NCI-H345 (cell line): ENCODE measurements around the gene MXI1.
"Not testable (repeated sequence)": the region's sequence is repeated elsewhere in the genome, so short reads cannot be mapped to it uniquely, and the experiment has no call there.

Source experiments
- DNase-seq: peaks from one replicate; lab custom pipeline; 2025; lab: John Stamatoyannopoulos, UW

Gene MXI1

GRCh38 chr10:110239892-110240291 is 32.5 kb downstream of the MXI1 start:
- no peak for DNase-seq

GRCh38 chr10:110241407-110241806 is 34.0 kb downstream of the MXI1 start:
- no peak for DNase-seq

- no peak for DNase-seq
These were observed 34.4 kb downstream of the MXI1 start for GRCh38 chr10:110241841-110242240.

- no peak for DNase-seq
These were observed 35.1 kb downstream of the MXI1 start for GRCh38 chr10:110242511-110242910.

GRCh38 chr10:110244550-110244949 is 37.1 kb downstream of the MXI1 start:
- no peak for DNase-seq

- DNase-seq, result not testable (repeated sequence)
These were observed 40.4 kb downstream of the MXI1 start for GRCh38 chr10:110247833-110248232.

GRCh38 chr10:110249489-110249888 is 42.1 kb downstream of the MXI1 start:
- not testable (repeated sequence) for DNase-seq

- DNase-seq, result not testable (repeated sequence)
These were observed 44.0 kb downstream of the MXI1 start for GRCh38 chr10:110251392-110251791.

- no peak for DNase-seq
These were observed 44.7 kb downstream of the MXI1 start for GRCh38 chr10:110252151-110252550.

GRCh38 chr10:110254467-110254866 is 47.1 kb downstream of the MXI1 start:
- DNase-seq, result no peak

- no peak for DNase-seq
These were observed 51.1 kb downstream of the MXI1 start for GRCh38 chr10:110258542-110258941.

GRCh38 chr10:110259317-110259716 is 51.9 kb downstream of the MXI1 start:
- DNase-seq, result no peak

GRCh38 chr10:110260746-110261477 is 53.5 kb downstream of the MXI1 start:
- no peak for DNase-seq

- DNase-seq, result no peak
These were observed 55.8 kb downstream of the MXI1 start for GRCh38 chr10:110263164-110263563.

GRCh38 chr10:110265573-110266193 is 58.3 kb downstream of the MXI1 start:
- no peak for DNase-seq

GRCh38 chr10:110267276-110267675 is 59.9 kb downstream of the MXI1 start:
- no peak for DNase-seq

GRCh38 chr10:110268442-110268841 is 61.0 kb downstream of the MXI1 start:
- no peak for DNase-seq

- DNase-seq, result no peak
These were observed 61.6 kb downstream of the MXI1 start for GRCh38 chr10:110268971-110269370.

- no peak for DNase-seq
These were observed 62.2 kb downstream of the MXI1 start for GRCh38 chr10:110269374-110270318.

- not testable (repeated sequence) for DNase-seq
These were observed 65.6 kb downstream of the MXI1 start for GRCh38 chr10:110272995-110273394.

- DNase-seq, result no peak
These were observed 66.1 kb downstream of the MXI1 start for GRCh38 chr10:110273474-110273873.

- no peak for DNase-seq
These were observed 66.7 kb downstream of the MXI1 start for GRCh38 chr10:110274072-110274627.
